Loucy (cell line): ENCODE data around the gene TBC1D8B.

Experiments
- H2AFZ ChIP-seq: fragments of 200-600 bp; sonication (generic); 2 replicates; pipeline ENCODE4 v1.6.0; 2016; ENCODE audit warnings: antibody characterized with exemption, mild to moderate bottlenecking, low read length, moderate library complexity
- H3F3A ChIP-seq: fragments of 200-600 bp; 2 replicates; pipeline ENCODE4 v1.6.0; 2016; ENCODE audit warnings: antibody characterized with exemption, low read depth, mild to moderate bottlenecking
- H3K27me3 ChIP-seq: fragments of 200-600 bp; sonication (generic); 2 replicates; pipeline ENCODE4 v1.6.1; 2014; ENCODE audit warnings: low read length, mild to moderate bottlenecking; ENCODE audit not compliant: insufficient read depth, poor library complexity, severe bottlenecking
- H3K36me3 ChIP-seq: fragments of 200-600 bp; sonication (generic); 2 replicates; pipeline ENCODE4 v1.6.1; 2016; ENCODE audit warnings: low read length; ENCODE audit not compliant: insufficient read depth
- H3K4me1 ChIP-seq: fragments of 200-600 bp; sonication (generic); 2 replicates; pipeline ENCODE4 v1.5.1; 2014; ENCODE audit warnings: low read length, mild to moderate bottlenecking; ENCODE audit not compliant: insufficient read depth, poor library complexity, severe bottlenecking
- H3K4me2 ChIP-seq: fragments of 200-600 bp; sonication (generic); 2 replicates; pipeline ENCODE4 v1.6.0; 2014; ENCODE audit warnings: antibody characterized with exemption, low read length, low read depth, mild to moderate bottlenecking; ENCODE audit not compliant: poor library complexity, severe bottlenecking
- H3K4me3 ChIP-seq: fragments of 200-600 bp; sonication (generic); 2 replicates; pipeline ENCODE4 v1.5.1; 2014; ENCODE audit warnings: low read length, mild to moderate bottlenecking, mixed read lengths; ENCODE audit not compliant: poor library complexity, severe bottlenecking
- H3K79me2 ChIP-seq: fragments of 200-600 bp; sonication (generic); 2 replicates; pipeline ENCODE4 v1.6.1; 2014; ENCODE audit warnings: low read length; ENCODE audit not compliant: insufficient read depth
- H3K9ac ChIP-seq: fragments of 200-600 bp; sonication (generic); 2 replicates; pipeline ENCODE4 v1.6.0; 2014; ENCODE audit warnings: mild to moderate bottlenecking, low read depth, low read length, moderate library complexity; ENCODE audit not compliant: poor library complexity, severe bottlenecking
- H3K9me2 ChIP-seq: fragments of 200-600 bp; sonication (generic); replicated peaks from 2 replicates; pipeline ENCODE4 v1.6.1; 2016; ENCODE audit warnings: low read depth, low read length, mixed read lengths
- H3K9me3 ChIP-seq: fragments of 200-600 bp; sonication (generic); 2 replicates; pipeline ENCODE4 v1.6.1; 2014; ENCODE audit warnings: mild to moderate bottlenecking, antibody characterized with exemption, low read length, low read depth; ENCODE audit not compliant: insufficient read depth
- H4K20me1 ChIP-seq: fragments of 200-600 bp; sonication (generic); 2 replicates; pipeline ENCODE4 v1.6.0; 2014; ENCODE audit warnings: antibody characterized with exemption, low read length, mild to moderate bottlenecking; ENCODE audit not compliant: insufficient read depth, poor library complexity, severe bottlenecking
- CTCF ChIP-seq: fragments of 200-600 bp; sonication (generic); conservative IDR thresholded peaks from 2 replicates; pipeline ENCODE4 v1.5.1; 2014; ENCODE audit warnings: mild to moderate bottlenecking, antibody characterized with exemption, low read length
- EZH2phosphoT487 ChIP-seq: fragments of 200-600 bp; IDR thresholded peaks from 2 replicates; pipeline ENCODE4 v1.6.1; 2018; ENCODE audit warnings: antibody characterized with exemption, mild to moderate bottlenecking, moderate library complexity, borderline replicate concordance

TBC1D8B gene

GRCh38 chrX:106901341-106901740 is 98.9 kb downstream of the TBC1D8B start:
- H3K4me3 ChIP-seq, result no peak overlapping the region
- no peaks in the 10 kb centered on the region for H3K79me2 ChIP-seq
- no peak overlapping the region for H3K9ac ChIP-seq
- H3K4me1 ChIP-seq, result peaks cover 9% of the 10 kb centered on the region
- no peaks in the 10 kb centered on the region for H4K20me1 ChIP-seq
- H3F3A ChIP-seq, result no peaks in the 10 kb centered on the region
- H3K9me2 ChIP-seq, result no peaks in the 10 kb centered on the region
- TF ChIP-seq CTCF (no peak), EZH2phosphoT487 (no peak)
- H3K27me3 ChIP-seq, result no peaks in the 10 kb centered on the region
- H3K9me3 ChIP-seq, result no peaks in the 10 kb centered on the region
- H3K36me3 ChIP-seq, result no peaks in the 10 kb centered on the region
- H2AFZ ChIP-seq, result no peak overlapping the region
- H3K4me2 ChIP-seq, result no peak overlapping the region

- Histone ChIP-seq H3K27me3 (no peaks in the 10 kb centered on the region), H3K9ac (no peak overlapping the region), H3K79me2 (no peaks in the 10 kb centered on the region), H3K36me3 (no peaks in the 10 kb centered on the region), H3K9me2 (no peaks in the 10 kb centered on the region), H3K4me1 (peaks cover 9% of the 10 kb centered on the region), H3K9me3 (no peaks in the 10 kb centered on the region), H3K4me2 (no peak overlapping the region), H3K4me3 (no peak overlapping the region), H4K20me1 (no peaks in the 10 kb centered on the region), H2AFZ (no peak overlapping the region), H3F3A (no peaks in the 10 kb centered on the region)
- TF ChIP-seq EZH2phosphoT487, result no peak
- TF ChIP-seq CTCF, result no peak
These were observed 99.3 kb downstream of the TBC1D8B start for GRCh38 chrX:106901781-106902219.

- TF ChIP-seq EZH2phosphoT487 (no peak), CTCF (no peak)
These were observed 100.2 kb downstream of the TBC1D8B start for GRCh38 chrX:106902684-106903083.

More at GRCh38 chrX:106902684-106903083, 100.2 kb downstream of the TBC1D8B start:
- Histone ChIP-seq H2AFZ (no peak overlapping the region), H3K36me3 (no peaks in the 10 kb centered on the region), H3F3A (no peaks in the 10 kb centered on the region), H3K9ac (no peak overlapping the region), H3K9me3 (no peaks in the 10 kb centered on the region), H4K20me1 (no peaks in the 10 kb centered on the region), H3K4me3 (no peak overlapping the region), H3K27me3 (no peaks in the 10 kb centered on the region), H3K79me2 (no peaks in the 10 kb centered on the region), H3K4me2 (no peak overlapping the region), H3K4me1 (peaks cover 9% of the 10 kb centered on the region), H3K9me2 (no peaks in the 10 kb centered on the region)
